NCI-H524 (cell line): ENCODE measurements around the gene SLC9A4.

ENCODE experiments used
- DNase-seq, 2 experiments: peaks; one replicate each; lab custom pipeline; 2025; lab: John Stamatoyannopoulos, UW

Gene SLC9A4, protein sequence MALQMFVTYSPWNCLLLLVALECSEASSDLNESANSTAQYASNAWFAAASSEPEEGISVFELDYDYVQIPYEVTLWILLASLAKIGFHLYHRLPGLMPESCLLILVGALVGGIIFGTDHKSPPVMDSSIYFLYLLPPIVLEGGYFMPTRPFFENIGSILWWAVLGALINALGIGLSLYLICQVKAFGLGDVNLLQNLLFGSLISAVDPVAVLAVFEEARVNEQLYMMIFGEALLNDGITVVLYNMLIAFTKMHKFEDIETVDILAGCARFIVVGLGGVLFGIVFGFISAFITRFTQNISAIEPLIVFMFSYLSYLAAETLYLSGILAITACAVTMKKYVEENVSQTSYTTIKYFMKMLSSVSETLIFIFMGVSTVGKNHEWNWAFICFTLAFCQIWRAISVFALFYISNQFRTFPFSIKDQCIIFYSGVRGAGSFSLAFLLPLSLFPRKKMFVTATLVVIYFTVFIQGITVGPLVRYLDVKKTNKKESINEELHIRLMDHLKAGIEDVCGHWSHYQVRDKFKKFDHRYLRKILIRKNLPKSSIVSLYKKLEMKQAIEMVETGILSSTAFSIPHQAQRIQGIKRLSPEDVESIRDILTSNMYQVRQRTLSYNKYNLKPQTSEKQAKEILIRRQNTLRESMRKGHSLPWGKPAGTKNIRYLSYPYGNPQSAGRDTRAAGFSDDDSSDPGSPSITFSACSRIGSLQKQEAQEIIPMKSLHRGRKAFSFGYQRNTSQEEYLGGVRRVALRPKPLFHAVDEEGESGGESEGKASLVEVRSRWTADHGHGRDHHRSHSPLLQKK

DNA sequence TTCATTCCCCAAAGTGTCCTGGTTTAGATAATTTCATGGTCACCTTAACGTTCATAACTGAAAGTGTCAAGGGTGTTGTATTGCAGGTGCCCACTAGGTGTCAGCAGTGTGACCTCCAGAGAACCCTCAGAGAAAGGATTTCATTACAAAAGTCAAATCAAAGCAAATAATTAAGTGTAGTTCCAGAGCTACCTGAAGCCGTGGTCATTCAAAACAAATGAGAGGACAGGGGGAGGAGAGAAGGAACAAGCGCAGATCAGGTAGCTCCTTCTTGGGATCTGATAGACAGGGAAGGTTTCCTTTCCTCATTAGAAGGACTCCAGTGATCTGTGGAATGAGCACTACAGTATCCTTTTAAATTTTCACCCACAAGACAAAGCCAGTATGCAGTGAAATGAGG lies at the start of gene SLC9A4:
SLC9A4 (plus strand) TSS at position 207 of the 400 bp plus-strand sequence. CDS start 534 bp downstream, outside the sequence.
- peak in 1 of 2 experiments; percentile 29 for DNase-seq

DNA sequence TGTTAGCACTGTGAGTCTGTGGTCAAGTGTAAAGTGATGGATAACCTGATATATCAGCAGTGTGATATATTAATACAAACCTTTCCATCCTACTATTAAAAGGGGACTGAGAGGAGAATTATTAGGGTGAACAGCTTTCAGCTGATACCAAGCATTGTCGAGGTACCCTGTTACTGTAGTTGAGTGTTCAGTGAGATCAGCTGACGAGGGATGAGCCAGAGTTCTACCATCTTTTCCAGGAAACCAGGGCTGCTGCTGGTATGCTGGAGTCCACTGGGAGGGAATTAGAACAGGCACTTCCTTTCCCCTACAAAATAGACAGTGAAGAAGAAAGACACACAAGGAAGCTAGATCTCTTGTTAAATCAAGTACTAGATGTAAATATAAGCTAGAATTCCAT lies 49.7 kb upstream of the SLC9A4 start:
- no peak for DNase-seq

DNA sequence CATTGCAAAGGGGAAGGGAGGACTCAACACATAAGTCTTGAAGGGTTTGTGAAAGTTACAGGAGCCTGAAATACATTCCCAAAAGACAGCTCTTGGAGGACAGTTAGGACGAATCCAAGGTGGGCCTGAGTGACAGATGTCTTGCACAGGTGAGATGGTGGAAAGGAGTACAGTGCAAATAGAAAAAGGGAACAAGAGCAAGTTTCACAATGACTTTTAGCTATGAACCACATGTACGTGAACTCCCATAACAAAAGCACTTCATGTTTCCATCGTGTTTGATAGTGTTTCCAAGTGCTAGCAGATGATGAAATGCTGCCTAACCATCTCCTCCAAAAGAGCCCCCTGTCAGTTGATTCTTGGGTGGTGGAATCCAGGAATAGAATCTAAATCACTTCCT lies 48.3 kb upstream of the SLC9A4 start:
- DNase-seq = no peak

DNA sequence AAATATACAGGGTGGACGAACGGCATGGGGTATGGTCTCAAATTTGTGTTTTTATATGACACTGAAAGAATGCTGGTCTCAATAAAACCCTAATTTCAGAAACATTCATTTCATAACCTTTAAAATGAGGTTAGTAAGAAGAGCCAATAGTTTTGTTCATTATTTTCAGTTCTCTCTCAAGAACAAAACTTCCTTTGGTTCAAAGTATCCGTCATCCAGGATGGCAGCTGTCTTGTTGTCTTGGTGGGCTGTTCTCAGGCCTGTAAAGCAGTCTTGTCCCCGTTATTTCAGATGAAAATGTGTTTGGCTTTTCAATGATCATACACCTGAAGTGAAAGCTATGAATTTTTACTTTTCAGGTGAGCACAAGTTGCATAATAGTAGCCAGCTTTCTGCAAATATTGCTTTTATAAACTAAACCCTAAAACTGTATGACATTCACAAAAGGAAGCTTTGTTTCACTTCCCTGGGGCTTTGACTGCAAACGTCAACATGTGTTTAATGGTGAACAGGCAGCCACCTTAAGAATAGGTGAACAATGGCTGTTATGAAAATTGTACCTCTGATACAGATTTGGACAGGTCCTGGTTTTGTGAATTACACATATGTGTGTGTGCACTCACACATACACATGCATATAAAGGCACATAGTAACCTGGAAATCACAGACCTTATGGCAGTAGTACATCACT lies 47.4 kb upstream of the SLC9A4 start:
- DNase-seq = no peak

DNA sequence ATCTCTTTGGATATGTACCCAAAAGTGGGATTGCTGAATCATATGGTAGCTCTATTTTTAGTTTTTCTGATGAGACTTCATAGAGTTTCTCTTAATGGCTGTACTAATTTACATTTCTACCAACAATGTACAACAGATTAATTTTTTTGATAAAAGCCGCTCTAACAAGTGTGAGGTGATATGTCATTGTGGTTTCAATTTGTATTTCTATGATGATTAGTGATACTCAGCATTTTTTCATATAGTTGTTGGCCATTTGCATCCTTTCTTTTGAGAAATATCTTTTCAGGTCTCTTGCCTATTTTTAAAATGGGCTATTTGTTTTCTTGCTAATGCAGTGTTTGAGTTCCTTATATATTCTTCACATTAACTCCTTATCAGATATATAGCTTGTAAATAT lies 45.8 kb upstream of the SLC9A4 start:
- no peak for DNase-seq

DNA sequence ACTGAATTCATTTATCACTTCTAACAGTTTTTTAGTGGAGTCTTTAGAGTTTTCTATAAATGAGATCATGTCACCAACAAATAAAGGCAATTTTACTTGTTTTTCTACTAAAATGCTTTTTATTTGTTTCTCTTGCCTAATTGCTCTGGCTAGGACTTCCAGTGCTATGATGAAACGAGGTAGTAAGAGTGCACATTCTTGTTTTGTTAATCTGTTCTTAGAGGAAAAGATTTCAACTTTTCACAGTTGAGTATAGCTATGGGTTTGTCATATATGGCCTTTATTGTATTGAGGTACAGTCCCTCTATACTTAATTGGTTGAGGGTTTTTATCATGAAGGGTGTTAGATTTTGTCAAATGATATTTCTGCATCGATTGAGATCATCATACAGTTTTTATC lies 44.5 kb upstream of the SLC9A4 start:
- no peak for DNase-seq

DNA sequence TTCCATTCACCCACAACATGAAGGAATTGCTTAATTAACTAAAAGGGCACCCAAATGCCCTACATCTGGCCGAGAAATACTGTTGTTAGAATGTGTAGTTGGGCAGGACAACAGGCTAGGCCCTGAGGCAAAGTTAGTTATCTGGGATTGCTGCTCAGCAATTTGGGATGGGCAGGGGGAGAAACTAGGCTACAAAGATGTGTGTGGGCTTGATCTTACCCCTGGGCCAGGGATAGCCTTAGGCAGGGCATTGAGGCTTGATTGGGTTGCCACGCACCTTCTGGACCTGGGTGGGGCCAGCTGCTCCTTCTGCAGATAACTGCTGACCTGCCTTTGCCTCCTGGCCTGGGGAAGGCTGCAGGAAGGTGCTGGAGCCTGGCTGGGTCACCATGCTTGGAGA lies 40.6 kb upstream of the SLC9A4 start:
- DNase-seq = no peak

DNA sequence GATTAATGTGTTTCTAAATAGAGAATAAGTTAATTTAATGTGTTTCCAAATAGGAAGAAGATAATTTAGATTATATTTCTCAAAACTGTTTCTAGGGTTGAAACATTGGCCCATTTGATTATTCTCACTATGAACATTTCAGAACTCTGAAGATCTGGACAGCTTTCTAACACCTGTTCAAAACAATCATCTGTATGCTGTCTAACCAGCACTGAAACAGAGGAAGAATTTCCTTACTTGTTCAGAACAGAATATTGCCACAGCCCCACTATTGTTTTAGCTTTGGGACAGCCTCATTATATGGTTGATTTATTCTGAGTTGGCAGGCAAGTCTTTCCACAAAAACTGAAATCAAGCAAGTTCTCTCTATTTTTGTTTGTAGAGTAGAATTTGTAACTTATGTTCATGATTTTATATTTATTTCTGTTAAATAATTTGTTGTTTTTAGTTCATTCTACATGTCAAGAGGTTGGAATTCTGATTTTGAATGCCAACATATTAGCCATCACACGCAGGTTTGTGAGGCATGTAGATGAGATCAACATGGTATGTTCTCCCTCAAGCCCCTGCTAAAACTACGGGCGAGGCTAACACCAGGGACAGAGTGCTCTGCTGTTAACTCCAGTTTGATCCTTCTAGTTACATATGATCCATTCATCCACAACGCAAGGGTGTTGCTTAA lies 38.9 kb upstream of the SLC9A4 start:
- DNase-seq = no peak

DNA sequence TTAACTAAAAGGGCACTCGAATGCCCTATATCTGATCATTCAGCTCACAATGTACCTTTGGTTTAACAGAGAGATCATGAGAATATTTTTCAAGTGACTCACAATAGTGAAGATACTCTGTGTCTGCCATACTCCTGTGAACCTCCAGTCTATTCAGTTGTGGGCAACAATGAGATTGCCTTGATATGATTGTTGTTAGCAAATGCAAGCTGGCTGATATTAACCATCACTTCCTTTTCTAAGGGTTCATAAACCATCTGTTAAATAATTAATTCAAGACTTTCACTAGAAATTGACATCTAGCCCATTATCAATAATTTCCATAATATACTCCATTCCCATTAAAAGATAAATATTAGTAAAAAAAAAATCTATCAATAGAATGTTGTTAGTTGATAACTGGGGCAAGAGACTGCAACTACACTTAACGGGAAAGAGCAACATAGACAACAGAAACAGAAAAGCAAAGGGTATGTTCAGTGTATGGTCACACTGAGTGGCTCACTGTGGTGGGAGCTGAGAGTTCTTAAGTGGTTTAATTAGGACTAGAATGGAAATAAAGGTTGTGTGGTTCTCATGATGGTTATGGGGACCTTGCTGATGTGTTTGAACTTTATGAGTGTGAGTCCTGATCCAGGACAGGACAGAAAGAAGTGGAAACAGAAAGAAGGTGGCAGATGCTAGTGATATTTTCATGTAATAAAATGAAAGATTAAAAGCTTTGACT lies 38.2 kb upstream of the SLC9A4 start:
- no peak for DNase-seq

DNA sequence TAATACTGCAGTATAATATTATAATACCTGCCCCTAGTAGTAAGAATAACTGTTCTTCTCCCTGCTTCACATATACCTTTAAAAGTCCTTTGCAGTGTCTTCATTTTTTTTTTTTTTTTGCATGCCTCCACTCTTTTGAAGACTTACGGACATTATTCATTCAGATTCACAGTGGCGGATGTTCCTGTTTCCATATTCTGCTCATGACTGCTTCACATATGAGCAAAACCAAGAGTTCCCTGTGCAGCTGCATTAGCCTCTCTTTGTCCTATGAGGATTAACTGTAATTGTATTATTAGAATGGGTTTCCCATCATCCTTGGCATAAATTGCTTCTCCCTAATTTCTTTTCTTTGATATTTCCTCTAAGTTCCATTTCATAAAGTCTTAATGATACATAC lies 37.3 kb upstream of the SLC9A4 start:
- DNase-seq = no peak

DNA sequence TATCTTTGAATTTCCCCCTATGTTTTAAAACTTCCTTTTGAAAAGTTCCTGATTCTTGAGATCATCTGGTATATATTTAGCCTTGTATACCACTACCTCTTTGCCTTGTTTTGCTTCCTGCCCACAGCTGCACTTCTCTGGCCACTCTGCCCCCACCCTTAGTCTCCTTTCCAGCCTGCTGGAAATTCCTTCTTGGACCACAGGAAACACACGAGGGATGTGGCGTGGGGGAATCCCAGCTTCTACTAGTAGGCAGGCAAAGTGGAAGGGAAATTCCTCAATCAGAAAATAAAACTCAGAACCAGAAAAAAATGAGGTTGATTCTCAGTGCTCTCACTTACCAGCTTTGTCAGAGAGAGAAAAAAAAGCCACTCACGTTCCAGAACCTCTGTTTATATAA lies 36.7 kb upstream of the SLC9A4 start:
- DNase-seq = no peak

DNA sequence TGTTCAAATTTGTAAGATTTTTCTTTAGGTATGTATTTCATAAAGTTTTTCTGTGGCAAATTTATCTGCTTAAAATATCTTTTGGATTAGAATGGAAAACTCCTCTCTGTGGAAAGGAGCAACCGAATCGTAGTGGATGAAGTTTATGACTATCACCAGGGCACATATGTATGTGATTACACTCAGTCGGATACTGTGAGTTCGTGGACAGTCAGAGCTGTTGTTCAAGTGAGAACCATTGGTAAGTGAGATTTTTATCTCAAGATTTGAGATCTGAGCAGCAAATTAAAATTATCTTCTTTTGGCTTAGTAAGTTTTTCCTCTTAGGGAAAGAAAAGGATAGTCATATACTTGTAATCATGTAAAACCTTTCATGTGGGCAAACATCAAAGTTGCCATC lies 35.9 kb upstream of the SLC9A4 start:
- no peak for DNase-seq

DNA sequence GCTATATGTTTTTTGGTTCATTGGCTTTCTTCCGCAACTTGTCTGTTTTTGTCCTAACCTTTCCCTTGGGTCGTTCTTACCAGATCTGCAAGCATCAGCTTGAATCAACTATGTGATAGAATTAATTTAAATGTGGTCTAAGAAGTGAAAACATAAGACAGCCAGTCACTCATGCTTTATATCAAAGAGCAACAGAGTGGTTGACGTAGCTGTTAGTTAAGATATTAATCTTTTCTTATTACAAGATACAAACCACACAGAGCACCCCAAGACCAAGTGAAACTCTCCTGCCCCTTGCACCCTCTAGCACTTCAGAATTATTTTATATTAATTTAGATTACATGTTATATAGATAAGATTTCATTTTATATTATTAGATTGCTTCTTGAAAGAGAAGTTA lies 34.9 kb upstream of the SLC9A4 start:
- no peak for DNase-seq

DNA sequence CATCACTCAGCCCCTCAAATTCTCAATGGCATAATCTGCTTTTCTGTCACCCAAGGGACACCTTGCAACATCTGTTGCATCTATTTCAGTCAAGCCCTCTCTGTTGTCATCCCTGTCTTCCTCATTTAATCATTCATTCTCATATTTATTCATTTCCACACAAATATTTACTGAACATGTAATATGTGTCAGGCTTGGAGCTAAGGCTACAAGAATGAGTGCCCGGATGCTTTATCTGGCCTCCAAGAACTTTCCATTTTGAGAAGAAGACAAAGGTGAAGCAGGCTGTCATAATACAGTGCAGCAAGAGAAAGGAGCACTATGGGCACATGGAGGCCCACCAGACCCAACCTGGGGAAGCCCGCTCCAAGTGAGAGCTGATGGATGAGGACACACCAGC lies 34.4 kb upstream of the SLC9A4 start:
- no peak for DNase-seq

DNA sequence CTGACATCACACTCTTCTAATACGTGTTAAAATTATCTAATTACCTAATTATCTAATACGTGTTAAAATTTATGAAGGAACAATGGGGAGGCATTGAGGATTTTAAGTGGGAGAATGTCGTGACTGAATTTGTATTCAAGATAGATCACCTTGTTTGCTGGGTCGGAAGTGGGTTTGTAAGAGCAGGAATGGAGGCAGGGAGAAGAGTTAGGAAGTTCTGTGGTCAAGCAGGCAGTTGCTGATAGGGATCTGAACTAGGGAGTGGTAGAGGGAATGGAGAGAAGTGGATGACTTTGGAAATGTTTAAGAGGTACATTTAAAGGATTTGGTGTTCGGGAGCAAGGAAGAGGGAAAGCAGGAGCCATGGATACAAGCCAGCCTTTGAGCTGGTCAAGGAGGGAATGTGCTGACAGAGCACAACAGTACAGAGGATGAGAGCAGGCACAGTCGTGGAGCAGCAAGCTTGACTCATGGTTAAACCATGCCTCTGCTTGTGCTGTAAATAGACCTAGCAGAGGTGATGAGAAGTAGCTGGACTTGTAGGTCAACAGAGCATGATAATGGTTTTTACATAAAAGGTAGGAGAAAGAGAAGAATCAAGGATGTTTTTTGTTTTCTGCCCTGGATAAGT lies 33.8 kb upstream of the SLC9A4 start:
- DNase-seq = no peak

DNA sequence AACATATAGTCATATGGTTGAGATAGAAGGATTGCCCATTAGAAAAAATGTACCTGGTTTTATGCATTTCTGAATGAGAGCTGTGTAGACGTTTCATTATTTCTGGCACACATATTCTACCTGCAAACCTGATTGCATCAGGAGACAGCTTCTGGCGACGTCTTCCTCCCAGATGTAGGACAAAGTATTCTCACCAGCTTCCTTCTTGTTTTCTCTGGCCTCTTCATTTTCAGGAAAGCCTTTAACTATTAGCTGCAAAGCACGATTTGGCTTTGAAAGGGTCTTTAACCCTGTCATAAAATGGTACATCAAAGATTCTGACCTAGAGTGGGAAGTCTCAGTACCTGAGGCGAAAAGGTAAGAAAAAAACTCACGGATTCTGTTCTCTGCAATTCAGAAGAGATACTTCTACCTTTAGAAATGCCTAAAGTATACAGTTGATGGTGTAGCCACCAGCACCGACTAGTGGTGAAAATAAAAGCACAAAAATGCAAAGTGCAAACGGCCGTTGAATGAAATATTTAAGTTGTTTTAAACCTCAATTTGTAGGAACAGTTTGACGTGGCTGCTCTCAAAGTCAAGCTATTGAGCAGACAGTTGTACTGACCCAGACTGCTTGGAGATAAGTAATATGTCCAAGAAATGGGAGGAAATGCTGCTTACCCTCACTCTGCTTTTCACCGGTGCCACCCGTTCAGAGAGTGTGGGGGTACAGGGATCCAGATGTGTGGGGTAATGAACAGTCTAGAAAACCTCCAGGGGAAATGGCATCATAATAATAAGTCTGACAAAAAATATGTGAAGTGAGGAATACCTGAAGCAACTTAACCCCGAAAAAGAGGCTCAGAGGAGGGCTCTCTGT lies 29.8 kb upstream of the SLC9A4 start:
- DNase-seq = peak in 1 of 2 experiments; percentile 35

DNA sequence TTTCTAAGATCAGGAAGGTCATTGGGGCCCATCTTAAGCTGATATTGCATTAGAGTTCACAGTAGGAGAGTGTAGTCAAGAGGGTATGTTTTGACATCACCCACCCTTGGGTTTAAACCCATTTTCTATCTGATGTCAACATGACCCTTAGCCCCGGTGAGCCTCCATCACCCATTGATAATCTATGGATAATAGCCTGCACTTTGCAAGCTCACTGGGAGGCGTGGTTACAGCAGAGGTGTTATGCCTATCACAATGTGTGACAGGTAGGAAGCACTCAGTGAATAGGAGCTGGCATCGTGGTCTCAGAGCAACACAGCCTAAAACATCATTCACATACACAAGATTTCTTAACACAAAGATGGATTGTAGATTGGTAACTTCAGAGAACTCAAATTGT lies 28.8 kb upstream of the SLC9A4 start:
- no peak for DNase-seq

DNA sequence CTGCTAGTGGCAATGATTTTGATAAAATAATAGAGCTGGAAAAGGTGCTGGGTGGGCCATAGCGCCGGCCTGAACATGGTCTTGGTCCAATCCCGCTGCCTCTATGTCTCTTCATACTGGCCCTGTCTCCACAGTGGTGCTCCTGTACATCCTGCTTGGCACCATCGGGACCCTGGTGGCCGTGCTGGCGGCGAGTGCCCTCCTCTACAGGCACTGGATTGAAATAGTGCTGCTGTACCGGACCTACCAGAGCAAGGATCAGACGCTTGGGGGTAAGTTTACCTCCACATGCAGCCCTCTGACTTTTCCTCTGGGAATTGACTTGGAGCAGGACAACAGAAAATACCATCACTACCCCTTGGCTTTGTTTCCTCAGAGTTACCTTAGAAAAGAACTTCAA lies 26.1 kb upstream of the SLC9A4 start:
- DNase-seq = no peak

DNA sequence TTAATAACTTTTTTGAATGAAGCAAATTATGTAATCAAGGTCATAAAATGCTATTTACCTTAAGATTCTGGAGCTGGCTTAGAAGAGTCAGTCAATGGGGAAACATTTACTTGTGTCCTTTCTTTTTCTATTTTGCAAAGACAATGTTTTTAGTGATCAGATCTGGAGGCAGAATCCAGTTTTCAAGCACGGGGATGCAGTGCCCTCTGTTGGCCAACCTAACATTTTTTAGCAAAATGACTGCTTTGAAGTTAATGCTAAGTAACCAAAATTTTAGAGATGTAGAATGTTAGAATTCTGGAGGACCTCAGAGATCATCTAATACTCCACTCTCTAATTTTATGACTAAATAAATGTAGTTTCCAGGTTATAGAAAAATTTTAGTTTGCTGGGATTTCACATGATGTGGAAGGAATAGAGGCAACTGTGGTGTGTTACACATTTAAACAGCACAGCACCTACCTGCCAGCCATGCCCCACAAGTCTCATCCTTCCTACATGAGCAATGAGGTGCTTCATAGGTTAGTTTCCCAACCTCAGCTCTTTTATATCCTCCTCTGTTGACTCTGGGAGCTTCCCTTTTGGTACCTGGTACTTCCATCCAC lies 23.6 kb upstream of the SLC9A4 start:
- peak; percentile 8 to 36 for DNase-seq

DNA sequence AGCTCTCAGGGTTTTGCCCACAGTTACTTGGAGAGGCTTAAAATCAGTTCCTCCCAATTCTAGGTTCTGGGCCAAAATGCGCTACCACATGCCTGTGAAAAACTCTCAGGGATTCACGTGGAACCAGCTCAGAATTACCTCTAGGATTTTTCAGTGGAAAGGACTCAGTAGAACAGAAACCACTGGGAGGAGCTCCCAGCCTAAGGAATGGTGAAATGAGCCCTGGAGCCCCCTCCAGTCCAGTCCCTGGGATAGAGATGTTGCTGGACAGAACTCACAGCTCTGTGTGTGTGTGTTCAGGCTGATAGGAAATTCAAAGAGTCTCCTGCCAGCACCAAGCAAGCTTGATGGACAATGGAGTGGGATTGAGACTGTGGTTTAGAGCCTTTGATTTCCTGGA lies 21.1 kb upstream of the SLC9A4 start:
- DNase-seq = no peak
